ENCODE results near the gene PSMC1.

Gene PSMC1

GRCh38 chr14:90287791-90288190 is 31.4 kb downstream of the PSMC1 start:
- Histone ChIP-seq H3K4me1 (ENCODE audit: low read length) (no peaks in the 10 kb centered on the region), H3K36me3 (replicated peaks; ENCODE audit: insufficient read depth, low read length) (no peaks in the 10 kb centered on the region), H4K20me1 (ENCODE audit: insufficient read depth, low read length) (no peaks in the 10 kb centered on the region), H3K9ac (ENCODE audit: low read length) (no peak overlapping the region), H3K27ac (ENCODE audit: low read length) (no peak overlapping the region), H2AFZ (ENCODE audit: low read length) (no peak overlapping the region), H3F3A (ENCODE audit: insufficient read depth, low read length) (no peaks in the 10 kb centered on the region), H3K9me3 (replicated peaks; ENCODE audit: insufficient read depth, low read length) (no peaks in the 10 kb centered on the region), H3K4me2 (ENCODE audit: low read depth, low read length) (no peak overlapping the region), H3K27me3 (replicated peaks; ENCODE audit: insufficient read depth, low read length) (no peaks in the 10 kb centered on the region), H3K79me2 (ENCODE audit: low read length) (no peaks in the 10 kb centered on the region), H3K9me2 (replicated peaks; ENCODE audit: insufficient read depth, low read length) (no peaks in the 10 kb centered on the region), H3K4me3 (ENCODE audit: low read length) (no peak overlapping the region)
- TF ChIP-seq CTCF (IDR thresholded peaks at IDR 0.05; ENCODE audit: low read length) (no peak), EZH2 (optimal IDR thresholded peaks at IDR 0.05; ENCODE audit: low read depth, low read length) (no peak), EZH2phosphoT487 (IDR thresholded peaks at IDR 0.05; ENCODE audit: low read length) (no peak)
- DNase-seq = no peak

GRCh38 chr14:90288651-90289355 is 32.5 kb downstream of the PSMC1 start:
- DNase-seq = no peak
- no peaks in the 10 kb centered on the region for H3K79me2 ChIP-seq (ENCODE audit: low read length)
- H3K27ac ChIP-seq (ENCODE audit: low read length) = no peak overlapping the region
- H3K36me3 ChIP-seq (replicated peaks; ENCODE audit: insufficient read depth, low read length) = no peaks in the 10 kb centered on the region
- TF ChIP-seq CTCF (IDR thresholded peaks at IDR 0.05; ENCODE audit: low read length) (no peak), EZH2phosphoT487 (IDR thresholded peaks at IDR 0.05; ENCODE audit: low read length) (no peak), EZH2 (optimal IDR thresholded peaks at IDR 0.05; ENCODE audit: low read depth, low read length) (no peak)
- no peak overlapping the region for H3K4me2 ChIP-seq (ENCODE audit: low read depth, low read length)
- no peaks in the 10 kb centered on the region for H3K27me3 ChIP-seq (replicated peaks; ENCODE audit: insufficient read depth, low read length)
- no peak overlapping the region for H3K9ac ChIP-seq (ENCODE audit: low read length)
- H2AFZ ChIP-seq (ENCODE audit: low read length) = no peak overlapping the region
- no peaks in the 10 kb centered on the region for H3F3A ChIP-seq (ENCODE audit: insufficient read depth, low read length)
- no peaks in the 10 kb centered on the region for H4K20me1 ChIP-seq (ENCODE audit: insufficient read depth, low read length)
- H3K9me3 ChIP-seq (replicated peaks; ENCODE audit: insufficient read depth, low read length) = no peaks in the 10 kb centered on the region
- no peak overlapping the region for H3K4me3 ChIP-seq (ENCODE audit: low read length)
- no peaks in the 10 kb centered on the region for H3K4me1 ChIP-seq (ENCODE audit: low read length)
- H3K9me2 ChIP-seq (replicated peaks; ENCODE audit: insufficient read depth, low read length) = no peaks in the 10 kb centered on the region

- no peaks in the 10 kb centered on the region for H3F3A ChIP-seq (ENCODE audit: insufficient read depth, low read length)
- H3K9me3 ChIP-seq (replicated peaks; ENCODE audit: insufficient read depth, low read length) = no peaks in the 10 kb centered on the region
- no peaks in the 10 kb centered on the region for H3K27me3 ChIP-seq (replicated peaks; ENCODE audit: insufficient read depth, low read length)
- no peaks in the 10 kb centered on the region for H3K79me2 ChIP-seq (ENCODE audit: low read length)
- no peak overlapping the region for H3K27ac ChIP-seq (ENCODE audit: low read length)
- H3K9ac ChIP-seq (ENCODE audit: low read length) = no peak overlapping the region
- no peak overlapping the region for H3K4me2 ChIP-seq (ENCODE audit: low read depth, low read length)
- no peak for DNase-seq
- H4K20me1 ChIP-seq (ENCODE audit: insufficient read depth, low read length) = no peaks in the 10 kb centered on the region
- no peaks in the 10 kb centered on the region for H3K9me2 ChIP-seq (replicated peaks; ENCODE audit: insufficient read depth, low read length)
- H2AFZ ChIP-seq (ENCODE audit: low read length) = no peak overlapping the region
- H3K36me3 ChIP-seq (replicated peaks; ENCODE audit: insufficient read depth, low read length) = no peaks in the 10 kb centered on the region
- H3K4me3 ChIP-seq (ENCODE audit: low read length) = no peak overlapping the region
- H3K4me1 ChIP-seq (ENCODE audit: low read length) = no peaks in the 10 kb centered on the region
- TF ChIP-seq CTCF (IDR thresholded peaks at IDR 0.05; ENCODE audit: low read length) = no peak
- TF ChIP-seq EZH2 (optimal IDR thresholded peaks at IDR 0.05; ENCODE audit: low read depth, low read length) = no peak
- no peak for TF ChIP-seq EZH2phosphoT487 (IDR thresholded peaks at IDR 0.05; ENCODE audit: low read length)
Observed at GRCh38 chr14:90290337-90291011, 34.1 kb downstream of the PSMC1 start.
